K562 (cell line): ENCODE measurements around the gene MAN1A1. TPM values are rescaled to one million over a fixed set of nuclear protein-coding genes. Genes with fewer than 3 reads are reported as not detected.

Experiments used
- CHD7 ChIP-seq: fragments of 200-600 bp; sonication (generic); IDR thresholded peaks from one replicate; pipeline ENCODE4 v1.6.1; 2012; ENCODE audit warnings: mild to moderate bottlenecking, low read depth, low read length, inconsistent platforms
- ESRRB ChIP-seq: fragments of 250-450 bp; sonication (Bioruptor Pico); IDR thresholded peaks from 2 replicates; pipeline ENCODE4 v1.5.0; 2020; ENCODE audit warnings: mild to moderate bottlenecking, moderate library complexity, borderline replicate concordance
- ETS2 ChIP-seq: IDR thresholded peaks from 2 replicates; pipeline ENCODE4 v1.6.1; 2016; ENCODE audit warnings: borderline replicate concordance, missing genetic modification characterization, mild to moderate bottlenecking, moderate library complexity, missing compliant biosample characterization; ENCODE audit not compliant: poor library complexity, severe bottlenecking
- FOXK1 ChIP-seq: sonication (generic); formaldehyde crosslinking; IDR thresholded peaks from 2 replicates; pipeline ENCODE4 v1.8.0; 2022; ENCODE audit warnings: missing genetic modification reagents, mild to moderate bottlenecking, borderline replicate concordance
- HMGXB4 ChIP-seq: sonication (generic); formaldehyde crosslinking; IDR thresholded peaks from 2 replicates; pipeline ENCODE4 v1.8.1; 2023; ENCODE audit warnings: mild to moderate bottlenecking, missing genetic modification reagents
- KDM2B ChIP-seq: fragments of 250-450 bp; sonication (Bioruptor Pico); IDR thresholded peaks from 2 replicates; pipeline ENCODE4 v1.8.0; 2021; ENCODE audit warnings: mild to moderate bottlenecking, moderate library complexity
- SMAD3 ChIP-seq: fragments of 450-650 bp; formaldehyde crosslinking; conservative IDR thresholded peaks from 2 replicates; pipeline ENCODE4 v1.4.0; 2020; ENCODE audit warnings: mild to moderate bottlenecking
- SREBF2 ChIP-seq: sonication (generic); formaldehyde crosslinking; IDR thresholded peaks from 2 replicates; pipeline ENCODE4 v1.4.0; 2020; ENCODE audit warnings: mild to moderate bottlenecking, missing genetic modification reagents
- ZNF518B ChIP-seq: fragments of 250-450 bp; sonication (Bioruptor Pico); IDR thresholded peaks from 2 replicates; pipeline ENCODE4 v1.5.0; 2021; ENCODE audit warnings: mild to moderate bottlenecking, moderate library complexity
- ZNF583 ChIP-seq: fragments of 250-450 bp; sonication (Bioruptor Pico); IDR thresholded peaks from 2 replicates; pipeline ENCODE4 v1.4.0; 2020
- polyA plus RNA-seq, 8 experiments: library from polyadenylated mRNA; depleted of rRNA in 4 of 8; stranded (reverse) in 5 of 8; unstranded in 3 of 8; fragments of >200 nt; fragmentation: Nextera tagmentation in 2 of 8; fragmentation: Illumina TruSeq in 1 of 8; extraction: Ambion mirVana in 2 of 8; extraction: Trizol in 1 of 8; gene quantifications; 2 replicates each; pipeline versions ENCODE4 v1.2.1 to v1.2.3, GENCODE V29; 2011 to 2014; ENCODE audit warnings: inconsistent platforms in 1 of 8, missing spikeins in 1 of 8
- total RNA-seq, 7 experiments: library from RNA; depleted of rRNA in 6 of 7; stranded (reverse); fragments of >200 nt in 6 of 7; fragmentation: Illumina TruSeq in 2 of 7; extraction: Trizol in 2 of 7; gene quantifications; 2 replicates each; pipeline versions ENCODE4 v1.2.1 to v1.2.3, GENCODE V29; 2011 to 2021; ENCODE audit warnings: low replicate concordance in 1 of 7

The MAN1A1 gene
- total and polyA plus RNA-seq, 9 of the 15 experiments (the other 6 are each of a cell fraction or from before 2014, with no cell fraction given) = 24.5 to 78.4 (median 59.7) TPM

- TF ChIP-seq CHD7 (no peak), ESRRB (CRISPR knock-in tag) (no peak), FOXK1 (CRISPR knock-in tag) (no peak), KDM2B (CRISPR knock-in tag) (no peak), ZNF518B (CRISPR knock-in tag) (no peak), SREBF2 (CRISPR knock-in tag) (no peak), ETS2 (tag) (no peak), SMAD3 (CRISPR knock-in tag) (no peak), HMGXB4 (no peak; the same call in 1 of the 2 replicates), ZNF583 (CRISPR knock-in tag) (no peak)
These were observed at the start of gene MAN1A1 (continued) for GRCh38 chr6:119349361-119350201.
